Lung (tissue), 12 donors: Measurements from ENCODE around the gene PNPLA2. TPM values are rescaled to one million over a fixed set of nuclear protein-coding genes. Genes with fewer than 3 reads are reported as not detected.

ENCODE experiments used
- ATAC-seq: fragments of 200-7000 bp; cut with Tn5 transposase; one replicate; pipeline ENCODE4 v1.9.1; 2020; ENCODE audit warnings: moderate number of reproducible peaks; ENCODE audit not compliant: insufficient read depth, low FRiP score
- DNase-seq, 3 donors: peaks; one replicate each; pipeline ENCODE4 v3.0.0-alpha.2; 2013 to 2017
- H3K27ac ChIP-seq, 2 donors: one replicate each; pipeline ENCODE4 v1.5.1; 2013; ENCODE audit warnings: mild to moderate bottlenecking in 2 of 2, moderate library complexity in 2 of 2, control low read depth in 1 of 2, inconsistent platforms in 1 of 2, low read depth in 1 of 2, low read length in 1 of 2
- H3K27me3 ChIP-seq, 3 donors: one replicate each; pipeline ENCODE4 v1.5.1; 2013; ENCODE audit warnings: low read length in 2 of 3; ENCODE audit not compliant: control insufficient read depth in 3 of 3, insufficient read depth in 3 of 3
- H3K36me3 ChIP-seq, 4 donors: one replicate each; pipeline ENCODE4 v1.5.1; 2013; ENCODE audit warnings: low read length in 4 of 4, mild to moderate bottlenecking in 1 of 4, moderate library complexity in 1 of 4; ENCODE audit not compliant: control insufficient read depth in 4 of 4, insufficient read depth in 4 of 4
- H3K4me1 ChIP-seq, 5 donors: one replicate each; pipeline ENCODE4 v1.5.1; 2013; ENCODE audit warnings: low read length in 5 of 5, mild to moderate bottlenecking in 2 of 5, moderate library complexity in 1 of 5; ENCODE audit not compliant: control insufficient read depth in 5 of 5, insufficient read depth in 5 of 5
- H3K4me3 ChIP-seq: one replicate; pipeline ENCODE4 v1.5.1; 2013; ENCODE audit warnings: mild to moderate bottlenecking, control low read depth, moderate library complexity
- H3K9ac ChIP-seq, 2 donors: one replicate each; pipeline ENCODE4 v1.5.1; 2013; ENCODE audit warnings: low read length in 2 of 2, control low read depth in 1 of 2; ENCODE audit not compliant: insufficient read depth in 1 of 2
- H3K9me3 ChIP-seq, 4 donors: one replicate each; pipeline ENCODE4 v1.5.1; 2013; ENCODE audit warnings: low read length in 3 of 4, mild to moderate bottlenecking in 1 of 4, moderate library complexity in 1 of 4; ENCODE audit not compliant: control insufficient read depth in 4 of 4, insufficient read depth in 3 of 4
- WGBS, 2 donors: extraction: QIAGEN DNeasy Blood & Tissue Kit; methylation state at CpG; one replicate each; pipeline ENCODE4 v1.1.7; 2013; 5-methylcytosine and 5-hydroxymethylcytosine counted together
- polyA plus RNA-seq, 2 donors: library from polyadenylated mRNA; stranded (reverse); fragments of 200-250 nt; gene quantifications; one replicate each; pipeline ENCODE4 v1.2.1, GENCODE V29; 2013
- total RNA-seq, 2 donors: library from RNA; depleted of rRNA in 1 of 2; stranded (reverse); fragments of >200 nt in 1 of 2; gene quantifications; one replicate each; pipeline ENCODE4 v1.2.1, GENCODE V29; 2014 to 2021
- TF ChIP-seq, protein P1 (sequence below): IDR thresholded peaks from 2 replicates; pipeline ENCODE4 v1.5.1; 2012; ENCODE audit warnings: mild to moderate bottlenecking; ENCODE audit errors: control extremely low read depth, extremely low read depth
- donor health status: control.
- donor health status: control.
- donor health status: Bipolar disorder and iron deficiency.
- donor health status: healthy.
- donor health status: DM: yes; HTN: yes; CAD: no.

The PNPLA2 gene
- total and polyA plus RNA-seq, 4 donors, result 65.1 to 160 (median 84.2) TPM

DNA sequence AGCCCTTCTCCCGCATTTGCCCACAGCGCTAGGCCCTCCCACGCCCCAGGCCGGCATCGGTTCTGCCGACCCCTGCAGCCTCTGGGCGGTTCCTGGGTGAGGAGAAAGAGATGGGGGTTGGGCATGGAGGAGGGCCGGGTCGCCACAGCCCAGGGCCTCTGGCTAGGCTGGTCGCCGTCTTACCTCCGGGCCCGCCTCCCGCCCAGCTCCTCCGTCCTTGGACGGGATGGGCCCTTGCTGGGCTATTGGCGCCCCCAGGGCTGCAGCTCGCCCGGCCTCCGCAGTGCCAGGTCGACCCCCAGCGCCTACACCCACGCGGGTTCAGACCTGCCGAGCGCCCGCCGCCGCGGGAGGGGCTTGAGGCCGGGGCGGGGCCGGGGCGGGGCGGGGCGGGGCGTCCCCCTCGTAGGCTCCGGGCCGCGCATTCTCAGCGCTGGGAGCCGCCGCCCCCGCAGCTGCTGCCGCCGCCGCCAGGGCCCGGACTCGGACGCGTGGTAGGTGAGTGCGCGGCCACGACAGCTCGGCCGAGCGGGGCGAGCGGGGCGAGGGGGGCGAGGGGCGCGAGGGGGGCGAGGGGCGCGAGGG is 13.9 kb downstream of the PNPLA2 start, which contains the start of gene CD151:
TSS of gene CD151 (plus strand) at position 424 of the 585 bp plus-strand sequence. CDS start 3,118 bp downstream, outside the sequence.
- TF ChIP-seq, protein P1, sequence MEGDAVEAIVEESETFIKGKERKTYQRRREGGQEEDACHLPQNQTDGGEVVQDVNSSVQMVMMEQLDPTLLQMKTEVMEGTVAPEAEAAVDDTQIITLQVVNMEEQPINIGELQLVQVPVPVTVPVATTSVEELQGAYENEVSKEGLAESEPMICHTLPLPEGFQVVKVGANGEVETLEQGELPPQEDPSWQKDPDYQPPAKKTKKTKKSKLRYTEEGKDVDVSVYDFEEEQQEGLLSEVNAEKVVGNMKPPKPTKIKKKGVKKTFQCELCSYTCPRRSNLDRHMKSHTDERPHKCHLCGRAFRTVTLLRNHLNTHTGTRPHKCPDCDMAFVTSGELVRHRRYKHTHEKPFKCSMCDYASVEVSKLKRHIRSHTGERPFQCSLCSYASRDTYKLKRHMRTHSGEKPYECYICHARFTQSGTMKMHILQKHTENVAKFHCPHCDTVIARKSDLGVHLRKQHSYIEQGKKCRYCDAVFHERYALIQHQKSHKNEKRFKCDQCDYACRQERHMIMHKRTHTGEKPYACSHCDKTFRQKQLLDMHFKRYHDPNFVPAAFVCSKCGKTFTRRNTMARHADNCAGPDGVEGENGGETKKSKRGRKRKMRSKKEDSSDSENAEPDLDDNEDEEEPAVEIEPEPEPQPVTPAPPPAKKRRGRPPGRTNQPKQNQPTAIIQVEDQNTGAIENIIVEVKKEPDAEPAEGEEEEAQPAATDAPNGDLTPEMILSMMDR, result no peak
- H3K27me3 ChIP-seq, result peaks cover 0 to 24% (median 12%) of the 10 kb centered on the region in 3 donors
- H3K36me3 ChIP-seq, result peaks cover 0 to 16% (median 9%) of the 10 kb centered on the region in 4 donors
- H3K4me1 ChIP-seq, result peaks cover 0 to 61% (median 25%) of the 10 kb centered on the region in 5 donors
- peak within 1 kb of the TSS; percentile 70 for H3K4me3 ChIP-seq
- peak within 1 kb of the TSS; percentile 25 to 68 for H3K9ac ChIP-seq
- H3K9me3 ChIP-seq, result no peaks in the 10 kb centered on the region
- 2% methylated on average over 34 to 67 of the region's 67 CpGs for WGBS, 2 donors
- ATAC-seq (peak; percentile 12), DNase-seq (peak; percentile 46 to 68 (median 55))
- peak within 1 kb of the TSS; percentile 84 to 95 for H3K27ac ChIP-seq

DNA sequence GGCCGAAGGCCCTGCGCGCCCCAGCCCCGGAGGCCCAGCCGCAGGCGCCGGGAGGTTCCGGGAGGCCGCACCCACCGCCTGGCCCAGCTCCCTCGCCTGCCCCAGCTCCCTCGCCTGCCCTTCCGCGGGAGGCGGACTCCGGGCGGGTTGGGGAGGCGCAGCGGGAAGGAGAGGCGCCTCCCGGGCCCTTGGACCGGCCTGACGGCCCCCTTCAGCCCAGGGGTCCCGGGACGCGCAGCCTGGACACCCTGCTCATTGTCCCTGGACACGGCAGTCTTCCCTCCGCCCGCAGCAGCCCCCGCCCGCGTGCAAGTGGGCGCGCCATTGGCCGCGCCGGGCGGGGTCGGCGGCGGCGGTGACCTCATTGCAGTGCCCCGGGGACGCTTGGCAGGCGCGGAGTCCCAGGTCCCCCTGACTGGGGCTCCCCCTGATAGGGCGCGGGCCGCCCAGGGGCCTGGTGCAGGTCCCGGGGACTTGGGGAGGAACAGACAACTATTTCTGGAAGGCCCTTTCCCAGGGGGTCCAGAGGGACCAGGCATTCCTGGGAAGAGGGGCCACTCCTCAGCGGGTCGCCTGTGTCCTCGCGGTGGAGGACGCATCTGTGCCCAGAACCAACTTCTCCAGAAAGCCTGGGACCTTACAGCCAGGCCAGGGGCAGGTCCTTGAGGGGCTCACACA is 14.5 kb downstream of the PNPLA2 start:
- peak overlapping the region; percentile 70 for H3K4me3 ChIP-seq
- peaks cover 0 to 55% (median 23%) of the 10 kb centered on the region in 5 donors for H3K4me1 ChIP-seq
- H3K9me3 ChIP-seq, result no peaks in the 10 kb centered on the region
- H3K27ac ChIP-seq, result peak overlapping the region; percentile 84 to 95
- H3K27me3 ChIP-seq, result peaks cover 0 to 21% (median 12%) of the 10 kb centered on the region in 3 donors
- whole genome bisulfite sequencing, 2 donors, result 1% methylated on average over 22 to 55 of the region's 55 CpGs
- peak; percentile 13 for ATAC-seq
- H3K36me3 ChIP-seq, result peaks cover 0 to 22% (median 11%) of the 10 kb centered on the region in 4 donors
- TF ChIP-seq, protein P1, result no peak
- peak; percentile 50 to 63 (median 59) for DNase-seq
- peak overlapping the region; percentile 25 to 68 for H3K9ac ChIP-seq

DNA sequence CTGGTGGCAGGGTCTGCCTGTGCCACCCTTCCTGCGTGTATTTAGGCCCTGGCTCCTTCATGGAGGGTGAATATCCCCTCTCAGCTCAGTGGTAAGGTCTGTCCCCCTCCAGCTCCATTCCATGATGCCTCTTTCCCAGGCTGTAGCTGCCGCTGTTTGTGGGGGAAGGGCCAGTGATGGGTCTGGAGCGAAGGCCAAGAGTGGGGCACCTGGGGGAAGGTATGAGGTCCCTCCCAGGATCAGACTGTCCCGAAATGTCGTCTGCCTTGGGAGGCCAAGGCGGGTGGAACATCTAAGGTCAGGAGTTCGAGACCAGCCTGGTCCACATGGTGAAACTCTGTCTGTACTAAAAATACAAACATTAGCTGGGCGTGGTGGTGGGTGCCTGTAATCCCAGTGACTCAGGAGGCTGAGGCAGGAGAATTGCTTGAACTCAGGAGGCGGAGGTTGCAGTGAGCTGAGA is 15.2 kb downstream of the PNPLA2 start:
- peaks cover 0 to 54% (median 20%) of the 10 kb centered on the region in 5 donors for H3K4me1 ChIP-seq
- H3K36me3 ChIP-seq, result peaks cover 0 to 28% (median 14%) of the 10 kb centered on the region in 4 donors
- peak overlapping the region; percentile 70 for H3K4me3 ChIP-seq
- peak overlapping the region in 1 of 2 donors; percentile 19 for H3K9ac ChIP-seq
- H3K27ac ChIP-seq, result peak overlapping the region; percentile 88 to 95
- no peak for DNase-seq
- peaks cover 0 to 21% (median 11%) of the 10 kb centered on the region in 3 donors for H3K27me3 ChIP-seq
- TF ChIP-seq, protein P1, result no peak
- no peak for ATAC-seq
- no peaks in the 10 kb centered on the region for H3K9me3 ChIP-seq
- 40 to 64% methylated on average over 9 of the region's 9 CpGs for WGBS, 2 donors
